ENCODE results near the gene EGFR.
A peak's percentile ranks its signal among the peaks of the same experiment; 100 is the strongest.

EGFR gene

GRCh38 chr7:55245271-55245723, 226.5 kb downstream of the EGFR start:
- no peak overlapping the region for H3K9ac ChIP-seq (ENCODE audit: low read length)
- no peaks in the 10 kb centered on the region for H3K9me3 ChIP-seq (ENCODE audit: control insufficient read depth, low read length)
- no peaks in the 10 kb centered on the region for H3K36me3 ChIP-seq (ENCODE audit: control insufficient read depth, insufficient read depth, low read length)
- H3K27me3 ChIP-seq (ENCODE audit: control insufficient read depth, insufficient read depth, low read length) = no peaks in the 10 kb centered on the region
- H3K4me3 ChIP-seq (ENCODE audit: low read length) = no peak overlapping the region
- H3K4me1 ChIP-seq (ENCODE audit: control insufficient read depth, insufficient read depth, low read length) = peaks cover 6% of the 10 kb centered on the region

GRCh38 chr7:55246171-55246570, 227.4 kb downstream of the EGFR start:
- no peaks in the 10 kb centered on the region for H3K9me3 ChIP-seq (ENCODE audit: control insufficient read depth, low read length)

GRCh38 chr7:55247428-55247827, 228.6 kb downstream of the EGFR start:
- H3K27me3 ChIP-seq (ENCODE audit: control insufficient read depth, insufficient read depth, low read length) = no peaks in the 10 kb centered on the region
- no peak overlapping the region for H3K4me3 ChIP-seq (ENCODE audit: low read length)
- H3K4me1 ChIP-seq (ENCODE audit: control insufficient read depth, insufficient read depth, low read length) = peaks cover 6% of the 10 kb centered on the region
- no peaks in the 10 kb centered on the region for H3K36me3 ChIP-seq (ENCODE audit: control insufficient read depth, insufficient read depth, low read length)
- no peak overlapping the region for H3K9ac ChIP-seq (ENCODE audit: low read length)
- H3K9me3 ChIP-seq (ENCODE audit: control insufficient read depth, low read length) = no peaks in the 10 kb centered on the region

More at GRCh38 chr7:55246171-55246570, 227.4 kb downstream of the EGFR start:
- no peaks in the 10 kb centered on the region for H3K36me3 ChIP-seq (ENCODE audit: control insufficient read depth, insufficient read depth, low read length)
- H3K4me1 ChIP-seq (ENCODE audit: control insufficient read depth, insufficient read depth, low read length) = peaks cover 6% of the 10 kb centered on the region
- H3K4me3 ChIP-seq (ENCODE audit: low read length) = no peak overlapping the region
- no peak overlapping the region for H3K9ac ChIP-seq (ENCODE audit: low read length)
- no peaks in the 10 kb centered on the region for H3K27me3 ChIP-seq (ENCODE audit: control insufficient read depth, insufficient read depth, low read length)

DNA sequence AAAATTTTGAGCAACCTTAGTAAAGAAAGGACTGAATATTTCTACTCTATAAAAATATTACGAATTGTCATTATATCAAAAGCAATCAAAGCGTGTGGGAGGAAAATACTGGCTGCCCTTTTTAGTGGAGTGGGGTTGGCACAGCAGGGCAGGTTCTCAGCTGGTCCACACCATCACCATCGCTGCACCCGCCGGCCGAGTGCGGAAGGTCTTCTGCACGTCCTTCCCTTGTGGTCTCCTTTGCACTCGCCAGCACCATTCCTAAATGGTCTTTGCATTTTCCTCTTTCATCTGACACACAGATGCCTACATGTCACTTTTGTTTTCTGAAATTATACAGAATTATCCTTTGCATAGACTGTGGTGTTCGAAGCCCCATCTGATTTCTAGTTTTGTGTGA, 229.7 kb downstream of the EGFR start:
- Histone ChIP-seq H3K36me3 (ENCODE audit: control insufficient read depth, insufficient read depth, low read length) (no peaks in the 10 kb centered on the region), H3K4me3 (ENCODE audit: low read length) (no peak overlapping the region), H3K4me1 (ENCODE audit: control insufficient read depth, insufficient read depth, low read length) (peaks cover 6% of the 10 kb centered on the region), H3K9me3 (ENCODE audit: control insufficient read depth, low read length) (no peaks in the 10 kb centered on the region), H3K27me3 (ENCODE audit: control insufficient read depth, insufficient read depth, low read length) (peaks cover 1% of the 10 kb centered on the region), H3K9ac (ENCODE audit: low read length) (no peak overlapping the region)

GRCh38 chr7:55249332-55249731, 230.5 kb downstream of the EGFR start:
- no peaks in the 10 kb centered on the region for H3K9me3 ChIP-seq (ENCODE audit: control insufficient read depth, low read length)
- no peaks in the 10 kb centered on the region for H3K36me3 ChIP-seq (ENCODE audit: control insufficient read depth, insufficient read depth, low read length)
- H3K4me3 ChIP-seq (ENCODE audit: low read length) = no peak overlapping the region
- no peak overlapping the region for H3K9ac ChIP-seq (ENCODE audit: low read length)
- peaks cover 8% of the 10 kb centered on the region for H3K4me1 ChIP-seq (ENCODE audit: control insufficient read depth, insufficient read depth, low read length)
- H3K27me3 ChIP-seq (ENCODE audit: control insufficient read depth, insufficient read depth, low read length) = peaks cover 9% of the 10 kb centered on the region

DNA sequence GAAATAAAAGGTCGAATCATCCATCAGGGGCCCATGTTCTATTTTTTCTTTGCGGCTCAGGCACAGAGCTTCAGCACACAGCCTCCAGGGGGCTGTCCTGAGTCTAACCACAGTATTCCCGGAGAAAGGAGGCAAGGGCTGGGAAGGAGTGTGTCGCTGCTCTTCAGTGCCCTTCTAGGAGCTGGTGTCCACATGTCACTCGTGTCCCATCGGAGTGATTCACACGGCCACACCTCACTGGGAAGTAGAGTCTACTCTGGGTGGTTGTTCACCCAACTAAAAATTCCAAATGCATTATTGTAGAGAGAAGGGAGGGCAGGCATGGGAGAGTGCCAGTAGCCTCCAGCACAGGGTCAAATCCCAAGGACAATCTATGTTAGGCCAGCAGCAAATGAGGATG, 231.5 kb downstream of the EGFR start:
- Histone ChIP-seq H3K9ac (ENCODE audit: low read length) (no peak overlapping the region), H3K4me1 (ENCODE audit: control insufficient read depth, insufficient read depth, low read length) (peaks cover 9% of the 10 kb centered on the region), H3K4me3 (ENCODE audit: low read length) (no peak overlapping the region), H3K27me3 (ENCODE audit: control insufficient read depth, insufficient read depth, low read length) (peaks cover 18% of the 10 kb centered on the region), H3K9me3 (ENCODE audit: control insufficient read depth, low read length) (no peaks in the 10 kb centered on the region), H3K36me3 (ENCODE audit: control insufficient read depth, insufficient read depth, low read length) (no peaks in the 10 kb centered on the region)

- Histone ChIP-seq H3K4me3 (ENCODE audit: low read length) (no peak overlapping the region), H3K9ac (ENCODE audit: low read length) (no peak overlapping the region), H3K27me3 (ENCODE audit: control insufficient read depth, insufficient read depth, low read length) (peaks cover 25% of the 10 kb centered on the region), H3K9me3 (ENCODE audit: control insufficient read depth, low read length) (no peaks in the 10 kb centered on the region), H3K36me3 (ENCODE audit: control insufficient read depth, insufficient read depth, low read length) (no peaks in the 10 kb centered on the region), H3K4me1 (ENCODE audit: control insufficient read depth, insufficient read depth, low read length) (peaks cover 13% of the 10 kb centered on the region)
Observed at GRCh38 chr7:55251313-55251712, 232.5 kb downstream of the EGFR start.

- peaks cover 13% of the 10 kb centered on the region for H3K4me1 ChIP-seq (ENCODE audit: control insufficient read depth, insufficient read depth, low read length)
- H3K9ac ChIP-seq (ENCODE audit: low read length) = no peak overlapping the region
- H3K27me3 ChIP-seq (ENCODE audit: control insufficient read depth, insufficient read depth, low read length) = peaks cover 25% of the 10 kb centered on the region
Observed at GRCh38 chr7:55251911-55252310, 233.1 kb downstream of the EGFR start.

DNA sequence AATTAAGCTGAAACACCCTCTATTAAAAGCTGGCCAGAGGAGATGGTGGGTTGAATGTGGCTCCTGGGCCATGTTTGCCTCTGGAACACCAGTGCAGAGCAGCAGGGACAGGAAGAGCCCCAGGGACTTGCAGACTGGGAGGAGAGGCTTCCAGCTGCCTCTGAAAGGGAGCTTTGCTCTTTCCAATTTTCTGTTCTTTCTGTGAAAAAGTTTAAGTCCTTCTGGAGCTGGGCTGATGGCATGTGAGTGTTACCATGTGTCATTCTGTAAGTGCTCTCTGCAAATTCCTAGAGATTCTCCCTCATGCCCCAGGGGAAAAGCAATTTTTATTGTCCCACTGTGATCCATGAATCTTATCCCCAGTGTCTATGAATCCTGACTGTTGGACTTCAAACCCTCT, 233.6 kb downstream of the EGFR start:
- no peak overlapping the region for H3K4me3 ChIP-seq (ENCODE audit: low read length)
- peaks cover 13% of the 10 kb centered on the region for H3K4me1 ChIP-seq (ENCODE audit: control insufficient read depth, insufficient read depth, low read length)
- no peak overlapping the region for H3K9ac ChIP-seq (ENCODE audit: low read length)
- H3K36me3 ChIP-seq (ENCODE audit: control insufficient read depth, insufficient read depth, low read length) = no peaks in the 10 kb centered on the region
- peaks cover 25% of the 10 kb centered on the region for H3K27me3 ChIP-seq (ENCODE audit: control insufficient read depth, insufficient read depth, low read length)
- H3K9me3 ChIP-seq (ENCODE audit: control insufficient read depth, low read length) = no peaks in the 10 kb centered on the region

More at GRCh38 chr7:55251911-55252310, 233.1 kb downstream of the EGFR start:
- no peak overlapping the region for H3K4me3 ChIP-seq (ENCODE audit: low read length)
- no peaks in the 10 kb centered on the region for H3K9me3 ChIP-seq (ENCODE audit: control insufficient read depth, low read length)
- no peaks in the 10 kb centered on the region for H3K36me3 ChIP-seq (ENCODE audit: control insufficient read depth, insufficient read depth, low read length)

GRCh38 chr7:55253188-55253587, 234.4 kb downstream of the EGFR start:
- Histone ChIP-seq H3K4me3 (ENCODE audit: low read length) (no peak overlapping the region), H3K27me3 (ENCODE audit: control insufficient read depth, insufficient read depth, low read length) (peaks cover 25% of the 10 kb centered on the region), H3K36me3 (ENCODE audit: control insufficient read depth, insufficient read depth, low read length) (no peaks in the 10 kb centered on the region), H3K4me1 (ENCODE audit: control insufficient read depth, insufficient read depth, low read length) (peaks cover 13% of the 10 kb centered on the region), H3K9me3 (ENCODE audit: control insufficient read depth, low read length) (no peaks in the 10 kb centered on the region), H3K9ac (ENCODE audit: low read length) (no peak overlapping the region)

GRCh38 chr7:55254242-55254595, 235.4 kb downstream of the EGFR start:
- H3K4me1 ChIP-seq (ENCODE audit: control insufficient read depth, insufficient read depth, low read length) = peaks cover 13% of the 10 kb centered on the region
- H3K4me3 ChIP-seq (ENCODE audit: low read length) = no peak overlapping the region
- no peaks in the 10 kb centered on the region for H3K9me3 ChIP-seq (ENCODE audit: control insufficient read depth, low read length)
- H3K9ac ChIP-seq (ENCODE audit: low read length) = no peak overlapping the region
- peaks cover 25% of the 10 kb centered on the region for H3K27me3 ChIP-seq (ENCODE audit: control insufficient read depth, insufficient read depth, low read length)
- H3K36me3 ChIP-seq (ENCODE audit: control insufficient read depth, insufficient read depth, low read length) = no peaks in the 10 kb centered on the region

GRCh38 chr7:55254596-55255495, 236.0 kb downstream of the EGFR start:
- peak overlapping the region; percentile 56 for H3K9ac ChIP-seq (ENCODE audit: low read length)
- H3K27me3 ChIP-seq (ENCODE audit: control insufficient read depth, insufficient read depth, low read length) = peaks cover 25% of the 10 kb centered on the region
- H3K36me3 ChIP-seq (ENCODE audit: control insufficient read depth, insufficient read depth, low read length) = no peaks in the 10 kb centered on the region
- peaks cover 13% of the 10 kb centered on the region for H3K4me1 ChIP-seq (ENCODE audit: control insufficient read depth, insufficient read depth, low read length)
- H3K9me3 ChIP-seq (ENCODE audit: control insufficient read depth, low read length) = no peaks in the 10 kb centered on the region
- peak overlapping the region; percentile 83 for H3K4me3 ChIP-seq (ENCODE audit: low read length)

Measured in mucosa of stomach (tissue), 1 donor.